IPS-NIHi7 (cell line): ENCODE measurements around the gene HIPK2.

Experiments used
- DNase-seq: peaks from one replicate; pipeline ENCODE4 v3.0.0; 2012; ENCODE audit warnings: mixed read lengths; ENCODE audit errors: extremely low spot score

Gene HIPK2

DNA sequence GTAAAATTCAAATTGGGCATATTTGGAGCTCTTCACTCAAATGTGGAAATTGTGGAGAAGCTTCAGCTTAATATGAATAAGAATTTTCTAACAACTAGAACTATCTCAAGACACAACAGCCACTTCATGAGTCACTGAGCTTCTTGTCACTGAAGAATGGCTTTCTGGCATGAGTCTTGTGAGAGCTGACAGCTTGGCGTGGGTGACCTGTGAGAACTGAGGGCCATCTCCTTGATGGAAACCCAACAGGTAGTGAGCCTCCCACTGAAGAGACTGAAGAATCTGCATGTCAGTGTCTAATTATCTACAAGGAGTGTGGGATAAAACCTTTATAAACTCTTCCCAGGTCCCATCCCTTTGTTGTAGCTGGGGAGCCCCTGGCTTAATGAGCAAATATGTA is 188.3 kb downstream of the HIPK2 start:
- DNase-seq: no peak

DNA sequence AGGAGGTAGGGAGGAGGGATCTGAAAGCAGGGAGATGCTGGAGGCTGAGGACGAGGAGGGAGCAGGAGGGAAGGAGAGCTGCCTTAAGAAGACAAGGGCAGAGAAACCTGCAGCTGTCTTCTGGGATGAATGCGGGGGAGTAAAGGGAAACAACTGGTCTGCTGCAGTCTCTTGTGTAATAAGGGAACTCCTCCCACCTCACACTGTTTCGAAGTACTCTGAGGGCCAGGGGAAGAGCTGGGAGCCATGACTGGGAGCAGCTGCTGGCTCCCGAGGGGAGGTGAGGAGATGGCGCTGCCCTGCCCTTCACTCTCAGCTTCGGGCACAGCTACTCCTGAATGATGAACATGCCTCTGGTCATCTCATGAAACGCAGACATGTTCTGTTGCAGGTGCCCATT is 189.2 kb downstream of the HIPK2 start:
- peak; percentile 35 for DNase-seq

DNA sequence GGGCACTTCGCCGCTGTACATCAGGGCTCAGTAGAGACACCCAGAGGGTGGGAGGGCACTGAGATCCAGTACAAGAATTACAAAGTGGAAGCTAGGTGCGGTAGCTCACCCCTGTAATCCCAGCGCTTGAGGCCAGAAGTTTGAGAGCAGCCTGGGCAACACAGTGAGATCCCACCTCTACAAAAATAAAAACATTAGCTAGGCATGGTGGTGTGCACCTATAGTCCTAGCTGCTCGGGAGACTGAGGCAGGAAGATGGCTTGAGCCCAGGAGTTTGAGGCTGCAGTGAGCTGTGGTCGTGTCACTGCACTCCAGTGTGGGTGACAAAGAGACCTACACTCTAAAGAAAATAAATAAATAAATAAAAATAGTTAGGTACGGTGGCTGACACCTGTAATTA is 190.3 kb downstream of the HIPK2 start:
- DNase-seq: no peak

DNA sequence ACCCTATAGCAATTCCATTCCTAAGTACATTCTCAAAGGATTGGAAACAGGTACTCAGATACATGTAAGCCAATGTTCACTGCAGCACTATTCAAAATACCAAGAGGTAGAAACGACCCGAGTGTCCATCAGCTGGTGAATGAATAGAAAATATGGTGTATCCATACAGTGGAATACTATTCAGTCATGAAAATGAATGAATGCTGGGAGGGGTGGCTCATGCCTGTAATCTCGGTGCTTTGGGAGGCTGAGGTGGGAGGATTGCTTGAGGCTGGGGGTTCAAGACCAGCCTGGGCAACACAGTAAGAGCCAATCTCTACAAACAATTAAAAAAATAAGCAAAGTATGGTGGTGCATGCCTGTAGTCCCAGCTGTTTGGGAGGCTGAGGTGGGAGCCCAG is 191.5 kb downstream of the HIPK2 start:
- DNase-seq: no peak

DNA sequence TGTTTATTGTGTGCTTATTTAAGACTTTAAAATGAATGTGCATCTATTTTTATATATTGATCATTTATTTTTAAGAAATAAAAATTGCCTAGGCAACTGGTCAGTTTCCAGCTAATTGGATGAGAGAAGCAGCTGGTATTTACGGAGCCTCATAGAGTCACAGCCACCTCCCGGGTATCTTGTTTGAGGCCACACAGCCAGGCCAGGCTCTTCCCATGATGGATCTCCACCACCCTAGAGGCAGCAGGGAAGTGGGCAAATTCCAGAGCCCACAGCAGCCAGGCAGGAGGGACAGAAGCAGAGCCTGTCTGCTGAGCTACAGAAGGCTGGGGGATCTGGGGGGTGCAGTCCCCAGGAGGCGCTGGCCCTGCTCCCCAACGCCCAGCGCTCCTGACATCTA is 192.8 kb downstream of the HIPK2 start:
- no peak for DNase-seq

DNA sequence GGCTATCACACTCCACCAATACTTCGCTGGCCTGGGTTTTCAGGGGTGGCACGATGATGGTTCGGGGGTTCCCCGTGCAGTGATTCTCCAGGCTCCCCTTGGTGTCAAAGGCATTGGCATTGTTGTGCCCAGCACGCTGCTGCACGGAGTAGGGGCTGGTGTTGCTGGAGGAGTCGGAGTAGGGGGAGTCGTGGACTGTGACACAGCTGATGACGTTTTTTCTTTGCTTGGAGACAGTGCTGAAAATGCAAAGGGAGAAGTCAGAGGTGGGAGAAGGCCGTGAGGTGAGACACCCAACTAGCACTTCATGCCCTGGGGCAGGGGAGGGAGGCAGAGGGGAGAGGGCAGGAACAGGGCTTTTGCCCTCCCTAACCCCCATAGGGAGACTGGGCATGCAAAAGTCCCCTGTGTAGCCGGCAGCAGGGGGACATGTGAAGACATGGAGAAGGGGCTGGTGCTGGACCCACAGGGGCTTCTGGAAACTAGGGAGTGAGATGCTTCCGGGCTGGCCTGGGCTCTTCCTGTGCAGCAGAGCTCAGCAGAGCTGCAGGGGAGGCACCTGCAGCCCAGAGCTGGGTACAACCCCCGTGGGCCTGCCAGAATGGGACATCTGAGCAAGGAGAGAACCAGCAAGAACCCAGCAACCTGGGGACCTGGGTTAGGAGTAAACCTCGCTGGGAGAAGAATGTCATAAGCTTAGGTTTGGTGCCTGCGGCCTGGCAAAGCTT is 193.8 kb downstream of the HIPK2 start:
- DNase-seq: no peak

DNA sequence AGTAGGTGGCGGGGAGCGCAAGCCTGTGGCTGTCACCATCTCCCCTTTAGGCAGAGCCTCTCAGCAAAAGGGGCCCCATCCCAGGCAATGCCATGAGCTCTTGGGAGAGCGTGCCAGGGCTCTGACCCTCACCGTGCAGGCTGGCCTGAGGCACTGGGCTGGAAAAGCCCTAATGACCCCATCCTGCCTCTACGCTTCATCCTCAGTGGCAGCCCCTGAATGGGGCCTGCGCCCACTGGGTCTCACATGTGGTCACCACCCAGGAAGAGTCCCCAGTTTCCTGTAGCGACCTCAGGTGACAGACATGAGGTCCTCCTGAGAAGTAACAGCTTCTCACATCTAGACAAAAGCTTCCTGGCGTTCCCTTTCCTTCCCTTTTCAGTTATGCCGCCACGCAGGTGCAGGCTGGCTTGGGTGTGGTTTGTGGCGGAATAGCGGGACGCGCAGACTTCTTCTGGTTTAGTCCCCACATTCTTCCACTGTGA is 195.1 kb downstream of the HIPK2 start:
- no peak for DNase-seq

DNA sequence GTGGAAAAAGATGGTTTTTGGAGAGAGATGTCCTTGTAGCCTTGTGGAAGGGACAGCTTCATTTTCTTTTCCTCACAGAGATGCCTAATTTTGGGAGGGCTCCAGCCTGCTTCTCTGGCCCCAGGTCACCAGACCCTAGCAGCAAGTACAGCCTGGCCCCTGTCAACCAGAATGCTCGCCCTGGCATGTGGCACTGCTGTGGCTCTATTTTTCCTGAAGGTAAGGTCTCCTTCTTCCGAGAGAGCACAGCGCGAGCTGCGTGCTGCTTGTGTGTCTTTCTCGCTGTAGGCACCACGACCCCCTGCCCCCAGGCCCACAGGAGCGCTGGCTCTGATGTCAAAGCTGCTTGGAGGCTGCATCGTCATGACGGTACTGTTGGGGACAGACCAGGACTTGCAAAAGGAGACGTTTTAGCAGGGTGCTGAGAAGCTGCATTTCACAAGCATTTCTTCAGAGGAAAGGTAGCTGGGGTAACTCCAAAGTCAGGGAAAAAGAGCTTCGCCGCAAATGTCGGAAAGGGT is 195.6 kb downstream of the HIPK2 start:
- no peak for DNase-seq

DNA sequence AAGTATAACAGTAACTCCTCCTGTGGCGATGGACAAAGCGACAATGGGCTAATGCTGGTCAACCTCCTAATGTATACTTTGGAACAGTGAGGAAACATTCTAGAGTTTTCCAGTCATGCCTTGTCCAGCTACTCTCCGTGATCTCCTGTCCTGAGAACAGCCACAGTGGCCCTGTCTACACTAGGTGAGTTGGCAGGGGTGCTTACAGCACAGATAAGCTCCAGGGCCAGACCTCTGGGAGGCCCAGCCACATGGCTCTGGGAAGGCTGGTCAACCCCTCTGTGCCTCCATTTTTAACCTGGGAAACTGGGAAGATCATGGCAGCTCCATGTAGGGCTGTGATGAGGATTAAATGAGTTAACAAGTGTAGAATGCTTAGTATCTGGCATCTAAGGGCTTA is 197.4 kb downstream of the HIPK2 start:
- DNase-seq: no peak

DNA sequence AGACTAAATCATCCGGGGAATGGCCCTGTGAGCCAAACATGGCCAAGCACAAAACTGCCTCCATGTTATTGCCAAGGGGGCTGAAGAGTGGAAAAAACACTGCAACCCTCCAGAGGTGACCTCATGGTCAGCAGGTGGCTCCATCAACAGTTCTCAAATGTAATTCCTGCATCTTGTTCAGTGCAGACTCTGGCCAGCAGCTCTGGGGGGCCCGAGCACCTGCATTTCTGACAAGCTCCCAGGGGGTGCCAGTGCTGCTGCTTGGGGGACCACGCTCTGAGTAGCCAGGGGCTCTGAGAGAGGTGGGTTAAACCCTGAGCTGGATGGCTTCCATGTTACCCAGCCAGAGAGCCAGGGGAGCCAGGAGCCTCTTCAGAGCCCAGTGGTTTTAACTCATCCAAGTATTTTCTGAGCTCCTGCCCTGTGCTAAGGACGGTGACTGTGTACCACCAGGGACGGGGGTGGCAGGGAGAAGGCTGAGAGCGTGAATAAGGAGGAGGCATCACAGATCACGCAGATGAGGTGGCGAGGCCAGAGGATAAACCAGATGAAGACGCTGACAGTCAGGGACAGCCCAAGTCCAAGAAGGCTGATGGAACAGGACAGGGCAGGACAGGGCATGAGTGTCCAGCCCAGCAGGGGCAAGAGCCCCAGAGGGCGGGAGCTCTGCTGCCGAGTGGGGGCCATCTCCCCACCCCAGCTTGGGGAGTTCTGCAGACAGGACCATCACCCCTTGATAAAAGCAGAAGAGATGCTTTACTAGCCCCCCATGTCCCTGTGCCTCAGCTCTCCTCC is 201.4 kb downstream of the HIPK2 start:
- DNase-seq: no peak

DNA sequence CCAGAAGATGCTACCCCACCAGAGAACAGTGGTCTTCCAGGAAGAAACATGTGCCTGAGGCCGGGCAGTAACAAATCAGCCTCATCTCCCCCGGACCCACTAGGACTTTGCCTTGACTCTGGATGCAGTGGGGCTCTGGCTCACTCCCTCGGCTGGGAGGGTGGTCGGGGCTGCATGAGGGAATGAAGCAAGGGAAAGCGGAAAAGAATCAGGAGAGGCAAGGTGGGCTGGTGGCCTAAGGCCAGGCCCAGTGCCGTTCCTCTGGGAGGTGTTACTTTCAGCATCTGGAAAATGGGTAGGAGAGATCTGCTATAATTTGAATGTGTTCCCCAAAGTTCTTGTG is 202.5 kb downstream of the HIPK2 start:
- no peak for DNase-seq

DNA sequence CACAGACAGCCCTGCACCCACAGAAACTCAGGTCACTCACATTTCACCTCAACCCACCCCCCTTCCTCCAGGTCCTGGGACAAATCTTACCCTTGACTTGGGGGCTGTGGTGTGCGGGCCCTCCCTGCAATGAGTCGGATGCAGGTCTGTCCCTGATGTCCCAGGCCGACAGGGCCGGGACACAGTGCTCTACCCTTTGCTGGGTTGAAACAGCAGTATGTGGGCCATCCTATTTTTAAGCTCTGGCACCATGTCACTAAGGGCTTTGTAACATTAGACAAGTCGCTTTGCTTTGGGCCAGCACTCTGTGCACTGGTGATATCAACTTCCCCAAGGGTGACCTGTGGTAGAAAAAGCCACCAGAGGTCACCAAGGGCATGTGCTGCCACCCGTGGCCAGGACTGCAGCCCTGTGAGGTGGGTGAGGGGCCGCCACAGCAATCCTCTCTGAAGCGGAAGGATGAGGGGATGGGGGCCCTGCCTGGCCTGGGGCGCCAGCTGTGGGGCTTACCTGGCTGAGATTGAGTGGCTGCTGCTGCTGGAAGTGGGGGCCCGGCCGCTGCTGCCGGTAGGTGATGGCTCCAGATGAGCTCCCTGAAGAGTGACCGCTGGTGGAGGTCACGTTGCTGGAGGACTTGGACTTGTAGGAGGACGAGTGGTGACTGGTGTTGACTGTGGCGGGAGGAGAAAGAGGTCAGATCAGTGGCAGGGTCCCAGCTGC is 203.0 kb downstream of the HIPK2 start:
- no peak for DNase-seq

DNA sequence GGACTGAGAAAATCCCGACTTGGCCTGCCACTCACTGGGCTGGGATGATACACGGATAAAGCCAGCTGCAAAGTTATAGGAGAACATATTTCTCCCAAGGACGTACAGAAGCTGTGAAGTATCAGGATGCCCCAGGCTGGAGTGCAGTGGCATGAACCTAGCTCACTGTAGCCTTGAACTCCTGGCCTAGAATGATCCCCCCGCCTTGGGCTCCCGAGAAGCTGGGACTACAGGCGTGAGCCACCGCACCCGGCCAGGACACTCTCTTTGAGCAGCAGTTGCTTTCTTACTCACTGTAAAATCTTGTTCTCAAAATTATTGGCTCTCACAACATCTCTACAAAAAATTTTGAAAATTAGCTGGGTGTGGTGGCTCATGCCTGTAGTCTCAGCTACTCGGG is 203.9 kb downstream of the HIPK2 start:
- DNase-seq: no peak

DNA sequence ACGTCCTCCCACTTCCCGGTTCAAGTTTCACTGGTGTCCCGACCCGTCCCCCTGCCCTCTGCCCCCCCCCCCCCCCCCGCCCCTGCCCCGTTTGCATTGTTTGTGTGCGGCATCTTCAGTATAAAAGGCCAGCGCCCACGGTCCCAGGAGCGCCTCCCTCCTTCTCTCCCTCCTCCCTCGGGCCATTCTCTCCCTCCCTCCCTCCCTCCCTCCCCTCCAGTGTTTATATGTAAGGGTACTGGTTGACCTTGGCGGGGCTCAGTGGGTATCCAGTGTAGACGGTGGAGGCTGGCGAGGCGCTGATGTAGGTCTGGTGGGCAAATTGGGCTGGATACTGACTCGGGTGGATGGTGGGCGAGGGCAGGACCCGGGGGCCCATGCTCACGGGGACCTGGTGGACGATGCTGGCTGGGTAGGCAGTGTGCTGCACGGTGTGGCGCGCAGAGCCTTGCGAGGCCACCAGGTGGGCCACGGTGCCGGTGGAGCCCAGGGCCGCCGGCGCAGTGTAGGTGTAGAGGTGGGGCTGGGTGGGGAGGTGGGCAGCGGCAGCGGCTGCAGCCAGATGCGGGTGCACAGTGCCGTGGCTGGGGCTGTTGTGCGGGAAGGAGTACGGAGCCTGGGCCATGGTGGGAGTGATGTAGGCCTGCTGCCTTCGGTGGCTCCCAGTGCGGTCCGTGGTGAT is 205.0 kb downstream of the HIPK2 start:
- no peak for DNase-seq

DNA sequence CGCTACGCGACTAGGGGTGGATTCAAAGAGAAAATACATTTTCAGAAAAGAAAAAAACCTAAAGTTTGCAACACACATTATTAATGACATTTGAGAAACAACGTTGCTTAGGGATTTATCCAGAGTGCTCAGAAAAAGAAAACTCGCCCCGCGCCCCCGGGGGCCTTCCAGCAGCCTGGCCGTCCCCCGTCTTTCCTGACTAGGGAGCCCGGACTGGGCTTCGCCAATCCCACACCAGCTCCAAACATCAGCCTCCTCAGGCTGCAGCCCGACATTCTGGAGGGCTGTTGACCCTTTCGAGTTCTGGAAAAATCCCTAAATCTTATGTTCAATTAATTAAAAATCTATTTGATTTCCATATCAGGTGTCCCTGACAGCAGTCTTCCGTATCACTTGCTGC is 205.7 kb downstream of the HIPK2 start:
- DNase-seq: no peak

DNA sequence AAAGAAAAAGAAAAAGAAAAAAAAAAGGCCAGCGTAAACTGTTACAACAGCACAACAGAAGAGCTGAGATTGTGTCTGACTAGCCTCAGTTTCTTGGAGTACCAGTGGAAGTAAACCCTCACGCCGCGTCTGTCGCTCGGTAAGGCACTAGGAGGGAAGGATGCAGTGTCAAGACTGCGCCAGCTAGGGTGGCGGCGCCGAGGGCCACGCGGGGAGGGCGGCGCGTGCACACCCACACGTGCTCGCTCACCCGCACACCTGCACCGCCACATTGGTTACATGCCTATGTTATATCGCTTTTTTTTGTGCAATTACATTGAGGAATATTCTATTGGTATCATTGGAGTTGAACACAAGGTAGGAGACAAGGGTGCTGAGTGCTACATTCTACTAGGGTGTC is 206.1 kb downstream of the HIPK2 start:
- no peak for DNase-seq

DNA sequence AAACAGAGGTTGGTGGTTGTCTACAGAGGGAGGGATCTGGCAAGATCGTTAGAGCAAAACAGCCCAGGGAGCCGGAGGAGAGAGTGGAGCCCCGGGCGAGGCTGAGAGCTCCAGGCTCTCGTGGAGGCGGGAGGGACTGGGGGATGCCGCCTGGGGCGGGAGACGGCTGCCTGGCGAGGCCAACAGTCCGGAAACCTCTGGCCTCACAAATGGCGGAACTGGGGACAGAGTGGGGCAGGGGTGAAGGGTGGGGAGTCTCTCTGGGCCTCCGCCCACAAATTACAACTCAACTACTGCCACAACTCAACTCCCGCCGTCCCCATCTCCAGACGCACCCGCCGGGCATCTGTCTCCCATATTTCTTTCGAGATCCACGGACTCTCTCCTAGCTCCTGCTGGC is 206.6 kb downstream of the HIPK2 start:
- peak; percentile 37 for DNase-seq

DNA sequence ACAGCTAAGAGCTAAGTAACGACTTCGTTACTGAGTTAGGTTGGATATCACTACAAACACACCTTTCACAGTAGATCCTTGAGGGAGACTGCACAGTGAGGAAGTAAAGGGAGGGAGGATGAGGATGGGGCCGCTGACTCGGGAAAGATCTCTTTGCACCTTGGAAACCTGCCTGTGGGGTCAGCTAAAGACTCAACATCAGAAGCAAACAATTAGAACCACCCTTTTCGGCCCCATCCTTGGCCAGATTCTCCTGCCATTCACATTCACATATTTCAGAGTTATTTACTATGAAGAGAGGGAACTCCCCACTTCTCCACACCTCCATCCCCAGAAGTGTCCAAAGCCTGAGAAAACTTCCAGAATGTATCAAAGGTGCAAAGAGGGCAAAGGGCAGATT is 207.2 kb downstream of the HIPK2 start:
- no peak for DNase-seq

DNA sequence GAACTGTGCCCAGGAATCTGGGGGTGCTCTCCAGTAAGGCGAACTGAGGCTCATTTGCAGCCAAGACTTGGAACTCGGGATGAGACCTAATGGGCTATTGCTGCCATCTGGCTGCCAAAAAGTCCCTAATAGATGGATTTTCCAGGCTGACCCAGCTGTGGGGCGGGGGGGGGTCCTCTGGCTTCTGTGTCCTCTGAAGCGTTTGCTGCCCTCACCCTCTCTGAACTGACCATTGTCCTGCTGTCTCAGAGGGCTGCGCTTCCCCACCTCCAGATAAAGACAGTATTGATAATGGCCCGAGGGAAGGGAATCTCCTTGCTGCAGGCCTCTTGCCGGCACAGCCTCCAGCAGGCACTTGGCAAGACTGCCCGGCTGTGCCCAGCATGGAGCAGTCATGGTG is 207.7 kb downstream of the HIPK2 start:
- peak; percentile 60 for DNase-seq

DNA sequence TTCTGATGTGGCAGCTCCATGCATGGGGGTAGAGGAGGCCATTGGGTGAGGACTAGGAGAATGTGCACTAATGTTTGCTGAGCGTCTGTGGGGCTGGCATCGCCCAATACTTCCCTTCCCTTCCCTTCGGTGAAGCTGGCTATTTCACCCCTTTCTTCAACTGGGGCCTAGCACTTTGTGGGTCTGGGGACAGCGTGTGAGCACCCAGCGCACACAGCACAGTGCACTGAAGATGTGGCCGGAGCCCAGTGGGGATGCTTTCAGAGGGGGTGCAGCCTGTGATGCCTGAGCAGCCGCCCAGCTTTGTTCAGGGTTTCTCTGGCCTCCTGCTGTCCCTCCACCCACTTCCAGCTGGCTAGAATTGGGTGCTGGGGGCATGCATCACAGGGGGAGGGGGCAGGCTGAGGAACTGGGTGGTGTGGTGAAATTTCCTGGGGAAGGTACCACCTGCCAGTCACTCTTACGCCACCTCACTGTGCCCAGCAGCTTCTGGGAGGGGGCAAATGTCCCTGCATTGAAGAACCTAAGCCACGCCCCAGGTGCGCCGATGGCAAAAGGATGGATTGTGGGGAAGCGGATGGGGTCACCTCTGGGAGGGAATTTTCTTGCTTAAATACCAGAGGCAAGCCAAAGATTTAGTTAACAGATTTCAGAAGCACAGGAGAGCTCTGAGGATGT is 208.8 kb downstream of the HIPK2 start:
- DNase-seq: no peak

DNA sequence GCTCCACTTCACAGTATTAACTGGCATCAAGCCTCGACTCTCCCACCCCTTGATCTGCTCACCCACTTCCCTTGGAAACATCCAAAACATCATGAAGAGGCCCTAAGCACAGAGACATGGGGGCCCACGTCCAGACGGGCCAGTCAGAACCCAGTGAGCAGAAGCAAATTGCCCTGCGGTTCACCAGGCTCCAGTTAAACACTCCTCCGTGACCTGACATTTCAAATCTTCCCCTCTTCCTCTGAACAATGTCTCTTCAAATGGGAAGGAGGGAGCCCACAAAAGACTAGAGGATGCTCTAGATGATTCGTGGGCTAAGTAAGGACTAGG is 209.5 kb downstream of the HIPK2 start:
- no peak for DNase-seq
